Loucy (cell line): Measurements from ENCODE around the gene HELZ.

Experiments used
- H2AFZ ChIP-seq: fragments of 200-600 bp; sonication (generic); 2 replicates; pipeline ENCODE4 v1.6.0; 2016; ENCODE audit warnings: antibody characterized with exemption, mild to moderate bottlenecking, low read length, moderate library complexity
- H3F3A ChIP-seq: fragments of 200-600 bp; 2 replicates; pipeline ENCODE4 v1.6.0; 2016; ENCODE audit warnings: antibody characterized with exemption, low read depth, mild to moderate bottlenecking
- H3K27me3 ChIP-seq: fragments of 200-600 bp; sonication (generic); 2 replicates; pipeline ENCODE4 v1.6.1; 2014; ENCODE audit warnings: low read length, mild to moderate bottlenecking; ENCODE audit not compliant: insufficient read depth, poor library complexity, severe bottlenecking
- H3K36me3 ChIP-seq: fragments of 200-600 bp; sonication (generic); 2 replicates; pipeline ENCODE4 v1.6.1; 2016; ENCODE audit warnings: low read length; ENCODE audit not compliant: insufficient read depth
- H3K4me1 ChIP-seq: fragments of 200-600 bp; sonication (generic); 2 replicates; pipeline ENCODE4 v1.5.1; 2014; ENCODE audit warnings: low read length, mild to moderate bottlenecking; ENCODE audit not compliant: insufficient read depth, poor library complexity, severe bottlenecking
- H3K4me2 ChIP-seq: fragments of 200-600 bp; sonication (generic); 2 replicates; pipeline ENCODE4 v1.6.0; 2014; ENCODE audit warnings: antibody characterized with exemption, low read length, low read depth, mild to moderate bottlenecking; ENCODE audit not compliant: poor library complexity, severe bottlenecking
- H3K4me3 ChIP-seq: fragments of 200-600 bp; sonication (generic); 2 replicates; pipeline ENCODE4 v1.5.1; 2014; ENCODE audit warnings: low read length, mild to moderate bottlenecking, mixed read lengths; ENCODE audit not compliant: poor library complexity, severe bottlenecking
- H3K79me2 ChIP-seq: fragments of 200-600 bp; sonication (generic); 2 replicates; pipeline ENCODE4 v1.6.1; 2014; ENCODE audit warnings: low read length; ENCODE audit not compliant: insufficient read depth
- H3K9ac ChIP-seq: fragments of 200-600 bp; sonication (generic); 2 replicates; pipeline ENCODE4 v1.6.0; 2014; ENCODE audit warnings: mild to moderate bottlenecking, low read depth, low read length, moderate library complexity; ENCODE audit not compliant: poor library complexity, severe bottlenecking
- H3K9me2 ChIP-seq: fragments of 200-600 bp; sonication (generic); replicated peaks from 2 replicates; pipeline ENCODE4 v1.6.1; 2016; ENCODE audit warnings: low read depth, low read length, mixed read lengths
- H3K9me3 ChIP-seq: fragments of 200-600 bp; sonication (generic); 2 replicates; pipeline ENCODE4 v1.6.1; 2014; ENCODE audit warnings: mild to moderate bottlenecking, antibody characterized with exemption, low read length, low read depth; ENCODE audit not compliant: insufficient read depth
- H4K20me1 ChIP-seq: fragments of 200-600 bp; sonication (generic); 2 replicates; pipeline ENCODE4 v1.6.0; 2014; ENCODE audit warnings: antibody characterized with exemption, low read length, mild to moderate bottlenecking; ENCODE audit not compliant: insufficient read depth, poor library complexity, severe bottlenecking
- CTCF ChIP-seq: fragments of 200-600 bp; sonication (generic); conservative IDR thresholded peaks from 2 replicates; pipeline ENCODE4 v1.5.1; 2014; ENCODE audit warnings: mild to moderate bottlenecking, antibody characterized with exemption, low read length
- EZH2phosphoT487 ChIP-seq: fragments of 200-600 bp; IDR thresholded peaks from 2 replicates; pipeline ENCODE4 v1.6.1; 2018; ENCODE audit warnings: antibody characterized with exemption, mild to moderate bottlenecking, moderate library complexity, borderline replicate concordance

HELZ gene

DNA sequence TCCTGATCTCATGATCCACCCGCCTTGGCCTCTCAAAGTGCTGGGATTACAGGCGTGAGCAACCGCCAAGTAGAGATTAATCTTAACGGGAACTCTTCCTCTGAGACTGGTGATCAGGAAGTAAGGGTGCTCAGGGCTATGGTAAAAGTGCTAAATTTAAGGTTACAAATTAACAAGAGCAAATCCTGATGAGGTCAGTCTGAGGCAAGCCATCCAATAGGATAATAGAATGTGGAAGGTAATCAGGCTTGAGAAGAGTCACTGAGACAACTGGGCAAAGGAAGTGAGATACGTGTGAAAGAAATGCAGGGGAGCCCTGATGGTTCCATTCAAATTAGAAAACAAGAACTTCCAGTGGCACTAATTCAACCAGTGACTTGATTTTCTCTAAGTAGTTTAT lies 131.5 kb downstream of the HELZ start:
- no peak overlapping the region for H3K9ac ChIP-seq
- H3K36me3 ChIP-seq, result peaks cover 72% of the 10 kb centered on the region
- H3K4me1 ChIP-seq, result no peaks in the 10 kb centered on the region
- H3K4me2 ChIP-seq, result no peak overlapping the region
- H2AFZ ChIP-seq, result no peak overlapping the region
- no peaks in the 10 kb centered on the region for H3F3A ChIP-seq
- H3K4me3 ChIP-seq, result no peak overlapping the region
- H3K79me2 ChIP-seq, result no peaks in the 10 kb centered on the region
- no peaks in the 10 kb centered on the region for H3K27me3 ChIP-seq
- TF ChIP-seq EZH2phosphoT487, result no peak
- no peak for TF ChIP-seq CTCF
- no peaks in the 10 kb centered on the region for H3K9me2 ChIP-seq
- H3K9me3 ChIP-seq, result 0 out of 2 replicates have a peak, but pooled peaks cover 4% of the 10 kb centered on the region
- H4K20me1 ChIP-seq, result no peaks in the 10 kb centered on the region

GRCh38 chr17:67111808-67112207 lies 133.2 kb downstream of the HELZ start:
- H3K4me3 ChIP-seq, result no peak overlapping the region
- H2AFZ ChIP-seq, result no peak overlapping the region
- H3K9me3 ChIP-seq, result 0 out of 2 replicates have a peak, but pooled peaks cover 4% of the 10 kb centered on the region
- H3K9me2 ChIP-seq, result no peaks in the 10 kb centered on the region
- peaks cover 75% of the 10 kb centered on the region for H3K36me3 ChIP-seq
- H4K20me1 ChIP-seq, result no peaks in the 10 kb centered on the region
- H3K4me1 ChIP-seq, result no peaks in the 10 kb centered on the region
- H3K4me2 ChIP-seq, result no peak overlapping the region
- no peaks in the 10 kb centered on the region for H3K79me2 ChIP-seq
- no peak overlapping the region for H3K9ac ChIP-seq
- TF ChIP-seq CTCF, result no peak
- TF ChIP-seq EZH2phosphoT487, result no peak
- no peaks in the 10 kb centered on the region for H3K27me3 ChIP-seq
- no peaks in the 10 kb centered on the region for H3F3A ChIP-seq

- no peaks in the 10 kb centered on the region for H4K20me1 ChIP-seq
- no peak overlapping the region for H3K9ac ChIP-seq
- H3K4me3 ChIP-seq, result no peak overlapping the region
- H3K4me1 ChIP-seq, result no peaks in the 10 kb centered on the region
- H3K9me3 ChIP-seq, result no peaks in the 10 kb centered on the region
- no peak overlapping the region for H2AFZ ChIP-seq
- H3K36me3 ChIP-seq, result peaks cover 74% of the 10 kb centered on the region
- H3K27me3 ChIP-seq, result no peaks in the 10 kb centered on the region
- H3K9me2 ChIP-seq, result no peaks in the 10 kb centered on the region
- no peak for TF ChIP-seq EZH2phosphoT487
- TF ChIP-seq CTCF, result no peak
- no peaks in the 10 kb centered on the region for H3K79me2 ChIP-seq
- no peaks in the 10 kb centered on the region for H3F3A ChIP-seq
- H3K4me2 ChIP-seq, result no peak overlapping the region
These were observed 133.7 kb downstream of the HELZ start for GRCh38 chr17:67111327-67111726.
